NCI-H2029 (cell line): ENCODE measurements around the gene ARMC2.
A peak's percentile ranks its signal among the peaks of the same experiment; 100 is the strongest.
"Not testable (repeated sequence)": the region's sequence is repeated elsewhere in the genome, so short reads cannot be mapped to it uniquely, and the experiment has no call there.

ENCODE experiments used
- DNase-seq: peaks from one replicate; lab custom pipeline; 2025; lab: John Stamatoyannopoulos, UW

Gene ARMC2

GRCh38 chr6:108832738-108833137 lies 15.5 kb upstream of the ARMC2 start:
- no peak for DNase-seq

GRCh38 chr6:108835218-108835850 lies 12.9 kb upstream of the ARMC2 start:
- peak; percentile 64 for DNase-seq

- DNase-seq = no peak
These were observed 12.2 kb upstream of the ARMC2 start for GRCh38 chr6:108836061-108836460.

DNA sequence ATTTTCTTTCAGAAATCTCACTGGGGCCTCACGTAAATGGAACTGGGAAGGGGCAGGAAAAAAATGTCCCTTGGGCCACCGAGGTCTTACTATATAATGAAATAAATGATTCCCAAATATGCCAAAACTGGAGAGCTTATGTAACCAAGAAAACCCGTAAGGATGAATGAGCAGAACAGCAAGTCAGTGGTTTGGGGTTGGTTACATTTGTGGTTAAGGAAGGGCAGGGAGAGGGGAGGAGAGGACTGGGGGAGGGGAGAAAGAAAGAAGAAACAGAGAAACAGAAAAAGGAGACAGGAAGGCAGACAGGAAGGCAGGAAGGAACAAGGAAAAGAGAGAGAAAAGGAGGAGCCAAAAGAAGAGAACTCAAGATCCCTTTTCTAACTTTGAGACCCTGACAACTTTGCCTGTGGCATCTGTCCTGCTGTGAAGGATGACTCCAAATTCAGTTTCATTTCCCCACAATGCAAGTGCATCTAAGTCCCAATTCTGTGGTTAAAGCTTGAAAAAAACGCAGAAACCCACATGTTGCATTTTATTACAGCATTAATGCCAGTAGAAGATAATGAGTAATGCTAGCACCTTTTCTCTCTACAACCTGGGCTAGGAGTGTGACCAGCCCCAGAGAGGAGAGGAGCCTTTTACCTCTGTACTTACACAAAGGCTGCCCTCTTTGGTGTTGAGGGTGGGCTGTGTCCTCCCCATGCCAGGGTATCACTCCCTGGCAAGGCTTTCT lies 10.8 kb upstream of the ARMC2 start:
- no peak for DNase-seq

- DNase-seq = no peak
These were observed 10.0 kb upstream of the ARMC2 start for GRCh38 chr6:108838101-108838717.

GRCh38 chr6:108839083-108839642 lies 9.1 kb upstream of the ARMC2 start:
- DNase-seq = no peak

DNA sequence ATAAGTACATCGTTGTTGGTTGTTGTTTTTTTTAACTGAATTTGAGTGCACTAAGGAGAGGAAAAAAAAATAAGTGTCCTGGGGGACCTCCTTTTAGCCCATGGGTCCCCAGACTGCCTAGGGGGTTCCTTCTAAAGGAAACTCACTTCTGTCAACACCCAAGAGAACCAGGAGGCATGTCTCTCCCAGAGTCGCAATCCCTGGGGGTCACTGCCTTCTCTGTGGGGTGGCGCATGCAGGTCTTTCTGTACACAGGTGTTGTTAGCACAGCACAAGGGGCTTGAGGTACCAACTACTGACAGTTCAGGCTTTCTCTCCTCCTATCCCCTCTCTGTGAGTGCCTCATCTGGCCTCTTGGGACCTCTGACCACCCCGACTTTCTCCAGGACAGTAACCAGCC lies 7.3 kb upstream of the ARMC2 start:
- DNase-seq = no peak

DNA sequence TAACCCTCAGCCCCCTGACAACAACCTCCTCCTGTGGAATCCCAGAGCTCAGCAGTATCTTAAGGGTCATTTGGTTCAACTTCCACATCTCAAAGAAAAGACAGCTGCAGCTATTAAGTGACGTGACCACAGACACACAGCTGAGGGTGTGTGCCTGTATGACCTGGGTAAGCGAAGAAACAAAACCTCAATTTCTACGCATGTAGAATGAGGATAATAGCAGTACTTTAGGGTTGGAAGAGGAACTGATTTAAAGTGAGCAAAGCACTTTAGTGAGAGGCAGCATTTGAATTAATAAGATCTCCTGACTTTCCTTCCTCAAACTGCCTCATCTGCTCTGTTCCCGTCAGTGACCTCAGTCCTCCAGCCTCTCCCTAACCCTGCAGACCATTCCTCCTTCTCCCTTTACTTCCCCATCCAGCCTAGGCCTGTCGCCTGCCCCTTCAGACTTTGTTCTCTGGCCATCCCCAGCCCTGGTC lies 6.8 kb upstream of the ARMC2 start:
- no peak for DNase-seq

DNA sequence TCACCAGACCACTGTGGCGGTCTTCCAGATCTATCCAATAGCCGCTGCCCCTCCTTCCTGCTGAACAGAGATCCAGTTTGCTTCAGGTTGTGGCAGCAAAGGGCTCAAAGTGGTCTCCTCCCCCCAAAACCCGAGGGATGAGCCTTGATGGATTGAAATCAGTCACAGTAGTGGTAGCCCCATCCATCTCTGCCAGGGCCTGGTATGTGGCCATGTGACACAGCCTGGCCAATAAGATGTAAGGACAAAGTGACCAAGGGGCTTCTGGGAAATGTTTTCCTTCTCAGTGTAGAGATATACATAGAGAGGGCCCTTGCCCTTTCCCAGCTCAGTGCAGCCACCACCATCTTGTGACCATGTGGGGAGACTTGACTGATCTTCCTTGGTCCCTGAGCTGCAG lies 4.1 kb upstream of the ARMC2 start:
- no peak for DNase-seq

DNA sequence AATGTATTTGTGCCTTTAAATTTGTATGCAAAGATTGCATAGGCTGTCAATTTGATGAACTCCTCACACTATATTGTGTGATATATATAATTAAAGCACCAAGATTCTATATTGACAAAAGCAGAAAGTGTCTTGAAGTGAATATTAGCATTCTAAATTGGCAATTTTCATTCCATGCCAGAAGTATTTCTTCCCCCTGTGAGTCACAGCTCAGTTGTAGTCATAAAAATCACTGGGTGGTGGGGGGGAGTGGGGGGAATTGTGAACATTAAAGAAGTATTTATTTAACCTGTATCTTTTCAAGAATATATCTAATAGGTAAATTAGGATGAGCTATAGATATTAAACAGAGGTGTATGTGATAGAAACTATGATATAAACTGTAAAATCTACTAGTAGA lies 3.1 kb upstream of the ARMC2 start:
- no peak for DNase-seq

GRCh38 chr6:108846101-108846500 lies 2.1 kb upstream of the ARMC2 start:
- no peak for DNase-seq

DNA sequence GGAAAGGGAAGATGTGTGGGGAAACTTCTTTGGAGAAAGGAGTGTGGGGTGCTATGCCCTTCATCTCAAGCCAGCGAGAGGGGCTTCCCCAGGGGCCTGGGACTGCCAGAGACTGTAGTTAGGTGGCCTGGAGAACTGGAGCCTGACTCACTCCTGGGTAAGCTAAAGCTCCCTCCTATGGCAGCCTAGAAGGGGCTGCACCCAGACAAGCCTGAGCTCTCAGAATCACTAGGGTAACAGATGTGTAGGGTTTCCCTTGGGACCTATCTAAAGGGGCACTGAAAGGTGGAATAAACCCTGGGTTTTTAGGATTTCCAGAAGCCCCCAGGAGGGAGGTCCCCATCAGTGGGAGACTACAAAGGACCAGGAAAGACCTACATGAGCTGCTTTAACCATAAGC lies 1.6 kb upstream of the ARMC2 start:
- no peak for DNase-seq

GRCh38 chr6:108847738-108848115 lies 495 bp upstream of the ARMC2 start:
- no peak for DNase-seq

DNA sequence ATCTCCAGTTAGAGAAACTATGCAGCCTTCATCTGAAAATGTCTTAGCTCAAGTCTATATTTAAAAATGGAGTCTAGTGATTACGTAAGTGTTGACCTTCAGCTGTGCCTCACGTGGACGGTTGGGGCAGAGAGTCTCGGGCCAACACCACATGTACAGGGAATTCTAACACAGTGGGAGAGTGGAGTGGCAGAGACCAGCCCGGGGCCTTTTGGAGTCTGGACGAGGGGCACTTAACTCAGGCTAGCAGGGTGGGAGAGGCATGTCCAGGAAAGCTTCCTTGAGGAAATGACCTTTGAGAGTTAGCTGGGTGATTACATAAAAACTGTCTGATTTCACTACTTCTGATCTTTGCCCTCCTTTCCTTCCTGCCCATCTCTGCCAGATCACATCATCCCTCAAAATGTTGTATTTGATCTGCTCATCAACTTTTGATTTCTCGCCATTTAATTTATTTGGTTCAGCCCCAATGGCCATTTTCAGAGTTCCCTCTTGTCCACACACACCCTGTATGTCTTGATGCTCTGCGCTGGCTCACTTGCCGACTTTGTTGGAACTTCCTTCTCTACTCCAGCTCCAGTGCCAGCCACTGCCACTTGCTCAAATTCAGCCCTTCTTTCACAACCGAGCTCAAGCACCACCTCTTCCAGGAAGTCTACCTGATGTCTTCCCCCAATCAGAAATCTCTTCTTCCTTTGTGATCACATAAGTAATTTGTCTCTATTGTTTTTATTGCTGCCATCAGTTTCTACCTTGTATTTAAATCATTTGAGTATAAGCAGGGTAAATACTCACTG lies 2.6 kb downstream of the ARMC2 start:
- DNase-seq = no peak

GRCh38 chr6:108851756-108852155 lies 3.5 kb downstream of the ARMC2 start:
- no peak for DNase-seq

- no peak for DNase-seq
These were observed 4.9 kb downstream of the ARMC2 start for GRCh38 chr6:108853077-108853476.

DNA sequence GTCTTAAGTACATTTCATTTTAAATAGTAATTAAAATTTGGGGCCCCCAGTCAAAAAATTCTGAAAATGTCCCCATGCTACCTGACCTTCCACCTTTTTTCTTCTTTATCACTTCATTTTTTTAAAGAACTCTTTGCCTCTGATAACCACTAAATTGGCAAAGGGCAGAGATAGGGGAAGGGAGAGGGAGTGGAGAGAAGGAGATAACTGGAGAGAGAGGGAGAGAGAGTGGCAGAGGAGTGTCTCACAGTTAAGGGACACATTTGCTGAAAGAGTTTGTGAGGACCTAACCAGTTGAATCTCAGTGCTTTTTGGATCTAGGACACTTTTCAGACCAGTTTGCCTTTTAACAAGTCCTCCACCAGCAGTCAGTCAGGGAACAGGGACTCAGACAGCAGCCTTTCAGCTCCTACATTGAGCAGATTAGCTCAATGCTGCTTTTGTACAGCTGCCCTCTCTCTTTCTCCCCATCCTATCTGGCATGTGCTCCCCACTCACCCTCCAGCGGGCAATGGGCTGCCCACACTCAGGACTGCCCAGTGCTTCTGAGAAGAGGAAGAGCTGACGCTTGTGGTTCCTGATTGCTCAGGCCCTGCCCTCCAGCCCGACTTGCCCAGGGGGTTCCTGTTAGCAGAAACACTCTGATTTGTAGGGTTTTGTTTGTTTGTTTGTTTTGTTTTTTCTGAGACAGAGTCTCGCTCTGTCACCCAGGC lies 14.4 kb downstream of the ARMC2 start:
- no peak for DNase-seq

DNA sequence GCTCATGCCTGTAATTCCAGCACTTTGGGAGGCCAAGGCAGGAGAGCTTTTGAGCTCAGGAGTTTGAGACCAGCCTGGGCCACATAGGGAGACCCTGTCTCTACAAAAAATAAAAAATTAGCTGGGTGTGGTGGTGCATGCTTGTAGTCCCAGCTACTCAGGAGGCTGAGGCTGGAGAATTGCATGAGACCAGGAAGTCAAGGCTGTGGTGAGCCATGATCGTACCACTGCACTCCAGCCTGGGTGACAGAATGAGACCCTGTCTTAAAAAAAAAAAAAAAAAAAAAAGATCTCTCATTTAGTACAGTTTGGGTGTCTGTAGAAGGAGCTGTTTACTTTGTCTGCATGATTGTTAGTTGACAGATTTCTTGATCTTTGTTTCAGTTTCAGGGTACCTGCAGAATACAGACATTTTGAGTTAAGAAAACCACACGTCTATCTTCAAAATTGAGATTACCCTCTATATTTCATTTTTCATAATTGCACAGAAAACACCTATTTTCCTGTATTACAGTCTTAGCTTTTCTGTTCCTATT lies 17.6 kb downstream of the ARMC2 start:
- not testable (repeated sequence) for DNase-seq

- no peak for DNase-seq
These were observed 18.6 kb downstream of the ARMC2 start for GRCh38 chr6:108866798-108867197.

DNA sequence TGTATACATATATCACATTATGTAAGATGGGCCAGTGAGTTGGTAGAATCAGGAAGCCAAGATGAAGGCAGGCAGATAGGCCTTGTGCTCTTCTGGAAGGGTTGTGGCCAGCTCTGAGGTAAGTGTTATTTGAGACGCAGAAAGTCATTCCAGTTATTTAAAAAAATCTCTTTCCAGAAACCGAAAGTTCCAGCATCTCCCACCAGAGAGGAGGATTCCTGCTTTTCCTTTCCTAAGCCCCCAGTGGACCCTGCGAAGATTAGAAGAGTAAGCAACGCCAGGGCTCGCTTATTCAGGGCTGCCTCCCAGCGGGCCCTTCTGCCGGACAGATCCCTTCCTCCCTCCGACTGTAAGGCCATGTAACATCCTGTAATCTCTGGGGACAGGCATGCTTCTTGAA lies 20.4 kb downstream of the ARMC2 start:
- DNase-seq = no peak

DNA sequence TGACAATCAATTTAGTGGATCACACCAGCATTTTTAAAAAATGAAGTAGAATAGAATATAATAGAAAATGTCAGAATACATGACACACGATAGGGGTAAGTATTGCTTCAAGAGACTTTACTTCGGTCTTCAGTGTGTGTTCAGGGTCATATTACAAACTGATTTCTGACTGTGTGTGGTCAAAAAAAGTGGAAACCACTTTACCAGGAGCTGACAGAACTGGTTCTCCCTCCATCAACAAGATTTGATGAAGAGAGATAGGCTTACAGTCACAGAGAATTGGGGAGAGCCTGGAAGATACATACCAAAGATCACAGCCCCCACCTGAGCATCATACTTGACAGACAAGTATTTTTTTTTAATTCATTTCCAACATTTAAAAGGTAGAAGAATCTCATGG lies 21.7 kb downstream of the ARMC2 start:
- DNase-seq = peak; percentile 31
